Suprapubic skin (tissue), 4 donors: ENCODE data around the gene RBM19. TPM values are rescaled to one million over a fixed set of nuclear protein-coding genes. Genes with fewer than 3 reads are reported as not detected.

Experiments used
- DNase-seq, 2 donors: peaks; one replicate each; pipeline ENCODE4 v3.0.0-alpha.2; 2019; ENCODE audit warnings: low spot score in 2 of 2
- H3K27ac ChIP-seq: fragments of 200-600 bp; sonication (generic); one replicate; pipeline ENCODE4 v1.5.1; 2019
- H3K27me3 ChIP-seq: fragments of 200-600 bp; sonication (generic); one replicate; pipeline ENCODE4 v1.5.1; 2019
- H3K36me3 ChIP-seq: fragments of 200-600 bp; sonication (generic); one replicate; pipeline ENCODE4 v1.5.1; 2019
- H3K4me1 ChIP-seq: fragments of 200-600 bp; sonication (generic); one replicate; pipeline ENCODE4 v1.5.1; 2019
- H3K4me3 ChIP-seq: fragments of 200-600 bp; sonication (generic); one replicate; pipeline ENCODE4 v1.5.1; 2019; ENCODE audit warnings: mild to moderate bottlenecking
- H3K9me3 ChIP-seq: fragments of 200-600 bp; sonication (generic); one replicate; pipeline ENCODE4 v1.5.1; 2019
- CTCF ChIP-seq, 2 donors: fragments of 200-600 bp in 1 of 2; fragments of 450-650 bp in 1 of 2; sonication (generic) in 1 of 2; IDR thresholded peaks; one replicate each; pipeline ENCODE4 v1.5.1; 2016 to 2019; ENCODE audit warnings: antibody characterized with exemption in 2 of 2, mild to moderate bottlenecking in 1 of 2, moderate library complexity in 1 of 2
- EP300 ChIP-seq: sonication (generic); formaldehyde crosslinking; IDR thresholded peaks from one replicate; pipeline ENCODE4 v1.6.1; 2017; ENCODE audit warnings: antibody characterized with exemption
- POLR2A ChIP-seq, 2 donors: fragments of 450-650 bp; IDR thresholded peaks; one replicate each; pipeline ENCODE4 v1.6.1; 2017; ENCODE audit warnings: antibody characterized with exemption in 2 of 2, mild to moderate bottlenecking in 2 of 2, moderate library complexity in 2 of 2
- POLR2AphosphoS5 ChIP-seq, 3 donors: sonication (generic); formaldehyde crosslinking; IDR thresholded peaks; one replicate each; pipeline ENCODE4 v1.6.1; 2017; ENCODE audit warnings: antibody characterized with exemption in 3 of 3
- WGBS: methylation state at CpG from one replicate; pipeline ENCODE4 v1.1.5; 2018; 5-methylcytosine and 5-hydroxymethylcytosine counted together
- total RNA-seq, 4 donors: library from RNA; depleted of rRNA; stranded (reverse); fragments of >200 nt; gene quantifications; one replicate each; pipeline ENCODE4 v1.1.0, GENCODE V29; 2016

Gene RBM19
- total RNA-seq, 4 donors from 2014 or later: 26.8 to 51.4 (median 28.2) TPM

DNA sequence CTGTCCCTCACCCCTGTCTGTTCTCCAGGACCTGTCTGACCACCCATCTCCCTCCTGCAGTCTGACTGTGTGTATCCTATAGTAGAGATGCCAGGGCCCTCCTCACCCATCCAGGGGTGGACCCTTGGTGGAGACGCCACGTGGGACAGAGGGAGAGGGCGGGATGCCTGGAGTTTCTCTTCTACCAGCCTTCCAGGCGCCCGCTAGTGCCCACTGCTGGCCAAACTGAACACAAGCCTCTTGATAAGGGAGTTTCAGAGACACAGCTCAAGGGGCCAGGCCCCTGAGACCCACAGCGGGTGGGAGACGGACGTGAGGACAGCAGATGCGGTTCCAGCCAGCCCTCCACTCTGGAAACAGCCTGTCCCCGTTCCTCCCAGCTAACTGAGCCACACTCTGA lies 147.3 kb downstream of the RBM19 start:
- Histone ChIP-seq H3K4me3 (no peak overlapping the region), H3K27me3 (no peaks in the 10 kb centered on the region), H3K27ac (no peak overlapping the region), H3K36me3 (peaks cover 25% of the 10 kb centered on the region), H3K9me3 (no peaks in the 10 kb centered on the region), H3K4me1 (no peaks in the 10 kb centered on the region)
- no peak for TF ChIP-seq CTCF (IDR thresholded peaks at IDR 0.05)
- TF ChIP-seq EP300: no peak
- no peak for TF ChIP-seq POLR2A (IDR thresholded peaks at IDR 0.05)
- TF ChIP-seq POLR2AphosphoS5 (IDR thresholded peaks at IDR 0.05): no peak
- WGBS: 90% methylated on average over 10 of the region's 10 CpGs
- no peak for DNase-seq

GRCh38 chr12:113818283-113818682 lies 147.8 kb downstream of the RBM19 start:
- Histone ChIP-seq H3K9me3 (no peaks in the 10 kb centered on the region), H3K4me1 (no peaks in the 10 kb centered on the region), H3K36me3 (peaks cover 25% of the 10 kb centered on the region), H3K4me3 (no peak overlapping the region), H3K27me3 (no peaks in the 10 kb centered on the region), H3K27ac (no peak overlapping the region)
- 70% methylated on average over 4 of the region's 4 CpGs for WGBS
- TF ChIP-seq POLR2A (IDR thresholded peaks at IDR 0.05): no peak
- no peak for TF ChIP-seq CTCF (IDR thresholded peaks at IDR 0.05)
- TF ChIP-seq POLR2AphosphoS5 (IDR thresholded peaks at IDR 0.05): no peak
- TF ChIP-seq EP300: no peak
- DNase-seq: no peak

DNA sequence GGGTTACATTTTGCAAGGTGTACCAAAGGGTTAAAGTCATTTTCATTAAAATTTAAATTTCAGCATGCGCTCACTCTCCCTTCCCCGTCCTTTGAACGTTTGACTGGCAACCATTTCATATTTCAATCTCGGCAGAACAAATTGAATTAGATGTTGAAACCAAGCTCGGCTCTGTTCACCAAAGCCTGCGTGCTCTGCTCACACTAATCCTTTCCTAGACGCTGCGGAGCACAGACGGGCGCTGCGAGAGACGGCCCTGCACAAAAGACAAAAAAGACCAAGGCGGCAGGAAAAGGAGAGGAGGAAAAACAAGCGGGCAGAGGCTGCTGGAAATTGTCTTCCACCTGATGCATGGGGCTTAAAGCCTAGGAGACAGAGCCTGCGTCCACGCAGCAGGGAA lies 149.3 kb downstream of the RBM19 start:
- WGBS: 77% methylated on average over 16 of the region's 16 CpGs
- DNase-seq: no peak

GRCh38 chr12:113815031-113815430 lies 151.1 kb downstream of the RBM19 start:
- Histone ChIP-seq H3K27me3 (no peaks in the 10 kb centered on the region), H3K4me3 (no peak overlapping the region), H3K9me3 (no peaks in the 10 kb centered on the region), H3K4me1 (no peaks in the 10 kb centered on the region), H3K36me3 (peaks cover 10% of the 10 kb centered on the region), H3K27ac (no peak overlapping the region)
- DNase-seq: no peak
- TF ChIP-seq POLR2AphosphoS5 (IDR thresholded peaks at IDR 0.05): no peak
- no peak for TF ChIP-seq EP300
- WGBS: 73% methylated on average over 5 of the region's 5 CpGs

More for the DNA sequence above, 149.3 kb downstream of the RBM19 start:
- TF ChIP-seq CTCF (IDR thresholded peaks at IDR 0.05) (no peak), POLR2A (IDR thresholded peaks at IDR 0.05) (no peak), EP300 (no peak), POLR2AphosphoS5 (IDR thresholded peaks at IDR 0.05) (no peak)
- Histone ChIP-seq H3K4me1 (no peaks in the 10 kb centered on the region), H3K27ac (no peak overlapping the region), H3K4me3 (no peak overlapping the region), H3K9me3 (no peaks in the 10 kb centered on the region), H3K27me3 (no peaks in the 10 kb centered on the region), H3K36me3 (peaks cover 13% of the 10 kb centered on the region)

DNA sequence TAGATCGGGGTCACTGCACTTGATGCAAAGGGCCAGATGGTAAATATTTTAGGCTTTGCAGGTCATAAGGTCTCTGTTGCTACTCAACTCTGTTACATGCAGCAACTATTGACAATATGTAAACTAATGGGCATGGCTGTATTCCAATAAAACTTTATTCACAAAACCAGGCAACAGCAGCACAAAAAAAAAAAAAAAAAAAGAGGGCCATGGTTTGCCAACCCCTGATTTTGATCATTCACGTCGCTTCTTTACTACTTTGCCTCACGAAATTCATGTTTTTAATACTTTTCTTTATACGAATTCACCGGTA lies 152.9 kb downstream of the RBM19 start:
- H3K27ac ChIP-seq: no peak overlapping the region
- H3K36me3 ChIP-seq: peaks cover 10% of the 10 kb centered on the region
- H3K4me1 ChIP-seq: no peaks in the 10 kb centered on the region
- no peaks in the 10 kb centered on the region for H3K9me3 ChIP-seq
- 78% methylated on average over 6 of the region's 6 CpGs for WGBS
- H3K4me3 ChIP-seq: no peak overlapping the region
- DNase-seq: no peak
- TF ChIP-seq POLR2AphosphoS5 (IDR thresholded peaks at IDR 0.05) (no peak), POLR2A (IDR thresholded peaks at IDR 0.05) (no peak), EP300 (no peak), CTCF (IDR thresholded peaks at IDR 0.05) (no peak)
- H3K27me3 ChIP-seq: no peaks in the 10 kb centered on the region
